Esophagus muscularis mucosa (tissue), 3 donors: ENCODE data around the gene AGK.

Source experiments
- CTCF ChIP-seq, 3 experiments: fragments of 200-600 bp in 2 of 3; fragments of 450-650 bp in 1 of 3; sonication (generic) in 2 of 3; IDR thresholded peaks; one replicate each; pipeline ENCODE4 v1.5.1; 2017 to 2019; ENCODE audit warnings: antibody characterized with exemption in 3 of 3, mild to moderate bottlenecking in 2 of 3, moderate library complexity in 1 of 3
- POLR2A ChIP-seq: fragments of 450-650 bp; IDR thresholded peaks from one replicate; pipeline ENCODE4 v1.6.1; 2017; ENCODE audit warnings: antibody characterized with exemption, moderate library complexity, mild to moderate bottlenecking, low read depth

DNA sequence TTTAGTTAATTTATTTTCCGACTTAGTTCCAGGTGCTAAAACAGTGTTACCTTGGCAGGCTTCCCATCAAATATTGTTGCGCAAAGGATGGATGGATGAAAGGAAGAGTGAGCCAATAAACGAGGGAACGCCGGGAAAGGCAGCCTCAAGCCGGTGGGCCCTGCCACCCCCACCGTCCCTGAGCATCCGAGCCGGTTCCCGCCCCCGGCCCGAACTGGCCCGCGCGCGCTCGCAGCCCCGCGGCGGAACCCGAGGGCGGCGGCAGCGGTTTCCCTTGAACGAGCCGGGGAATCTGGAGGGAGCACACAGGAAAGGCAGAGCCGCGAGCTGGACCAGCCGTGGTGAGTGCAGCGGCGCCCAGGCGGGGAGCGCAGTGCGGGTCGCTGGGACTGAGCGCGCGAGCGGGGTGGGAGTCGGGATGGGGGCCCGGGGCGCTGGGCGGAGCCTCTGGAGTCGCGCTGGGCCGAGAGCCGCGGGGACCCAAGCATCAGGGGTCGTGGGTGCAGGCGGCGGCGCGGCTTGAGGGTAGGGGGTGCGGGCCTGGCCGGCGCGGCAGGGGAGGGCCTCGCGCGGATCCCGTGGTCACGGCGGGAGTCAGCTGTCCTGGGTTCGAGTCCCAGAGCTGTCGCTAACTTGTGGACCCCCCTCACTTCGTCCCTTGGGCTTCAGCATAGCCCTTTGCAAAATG is at the start of gene AGK:
- TF ChIP-seq CTCF (IDR thresholded peaks at IDR 0.05) (peak in 1 of 3 experiments; percentile 21), POLR2A (no peak)
